Measurements from ENCODE around the gene HFE.
A peak's percentile ranks its signal among the peaks of the same experiment; 100 is the strongest.
"Not testable (repeated sequence)": the region's sequence is repeated elsewhere in the genome, so short reads cannot be mapped to it uniquely, and the experiment has no call there.

Gene HFE

DNA sequence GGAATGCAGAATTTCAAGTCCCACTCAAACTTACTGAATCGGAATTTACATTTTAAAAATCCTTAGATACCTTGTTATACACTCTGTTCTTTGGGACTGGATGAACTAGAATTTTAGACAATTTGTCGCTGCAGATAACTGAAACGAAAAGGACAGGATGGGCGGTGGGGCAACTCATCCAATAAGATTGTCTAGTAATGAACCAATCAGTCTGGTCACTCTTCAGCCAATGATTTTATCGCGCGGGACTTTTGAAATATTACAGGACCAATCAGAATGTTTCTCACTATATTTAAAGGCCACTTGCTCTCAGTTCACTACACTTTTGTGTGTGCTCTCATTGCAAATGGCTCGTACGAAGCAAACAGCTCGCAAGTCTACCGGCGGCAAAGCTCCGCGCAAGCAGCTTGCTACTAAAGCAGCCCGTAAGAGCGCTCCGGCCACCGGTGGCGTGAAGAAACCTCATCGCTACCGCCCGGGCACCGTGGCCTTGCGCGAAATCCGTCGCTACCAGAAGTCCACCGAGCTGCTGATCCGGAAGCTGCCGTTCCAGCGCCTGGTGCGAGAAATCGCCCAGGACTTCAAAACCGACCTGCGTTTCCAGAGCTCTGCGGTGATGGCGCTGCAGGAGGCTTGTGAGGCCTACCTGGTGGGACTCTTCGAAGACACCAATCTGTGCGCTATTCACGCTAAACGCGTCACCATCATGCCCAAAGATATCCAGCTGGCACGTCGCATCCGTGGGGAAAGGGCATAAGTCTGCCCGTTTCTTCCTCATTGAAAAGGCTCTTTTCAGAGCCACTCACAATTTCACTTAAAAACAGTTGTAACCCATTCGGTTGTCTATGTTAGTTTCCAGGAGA is 41.9 kb upstream of the HFE start:
- peak; percentile 97 for DNase-seq
- peak overlapping the region; percentile 75 for H3K27ac ChIP-seq
- TF ChIP-seq, protein P1, sequence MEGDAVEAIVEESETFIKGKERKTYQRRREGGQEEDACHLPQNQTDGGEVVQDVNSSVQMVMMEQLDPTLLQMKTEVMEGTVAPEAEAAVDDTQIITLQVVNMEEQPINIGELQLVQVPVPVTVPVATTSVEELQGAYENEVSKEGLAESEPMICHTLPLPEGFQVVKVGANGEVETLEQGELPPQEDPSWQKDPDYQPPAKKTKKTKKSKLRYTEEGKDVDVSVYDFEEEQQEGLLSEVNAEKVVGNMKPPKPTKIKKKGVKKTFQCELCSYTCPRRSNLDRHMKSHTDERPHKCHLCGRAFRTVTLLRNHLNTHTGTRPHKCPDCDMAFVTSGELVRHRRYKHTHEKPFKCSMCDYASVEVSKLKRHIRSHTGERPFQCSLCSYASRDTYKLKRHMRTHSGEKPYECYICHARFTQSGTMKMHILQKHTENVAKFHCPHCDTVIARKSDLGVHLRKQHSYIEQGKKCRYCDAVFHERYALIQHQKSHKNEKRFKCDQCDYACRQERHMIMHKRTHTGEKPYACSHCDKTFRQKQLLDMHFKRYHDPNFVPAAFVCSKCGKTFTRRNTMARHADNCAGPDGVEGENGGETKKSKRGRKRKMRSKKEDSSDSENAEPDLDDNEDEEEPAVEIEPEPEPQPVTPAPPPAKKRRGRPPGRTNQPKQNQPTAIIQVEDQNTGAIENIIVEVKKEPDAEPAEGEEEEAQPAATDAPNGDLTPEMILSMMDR (IDR thresholded peaks at IDR 0.05; ENCODE audit: low read depth, low read length, missing control alignments) = peak; percentile 45
- peak overlapping the region; percentile 65 for H3K4me3 ChIP-seq (ENCODE audit: low read depth, low read length)
- in situ Hi-C loops (cut with HindIII; ENCODE audit: low pct_ligation_motif_present, low sequenced_read_pairs) = no loop called here
- H3K36me3 ChIP-seq (replicated peaks) = no peaks in the 10 kb centered on the region
- no peaks in the 10 kb centered on the region for H3K27me3 ChIP-seq (replicated peaks)

DNA sequence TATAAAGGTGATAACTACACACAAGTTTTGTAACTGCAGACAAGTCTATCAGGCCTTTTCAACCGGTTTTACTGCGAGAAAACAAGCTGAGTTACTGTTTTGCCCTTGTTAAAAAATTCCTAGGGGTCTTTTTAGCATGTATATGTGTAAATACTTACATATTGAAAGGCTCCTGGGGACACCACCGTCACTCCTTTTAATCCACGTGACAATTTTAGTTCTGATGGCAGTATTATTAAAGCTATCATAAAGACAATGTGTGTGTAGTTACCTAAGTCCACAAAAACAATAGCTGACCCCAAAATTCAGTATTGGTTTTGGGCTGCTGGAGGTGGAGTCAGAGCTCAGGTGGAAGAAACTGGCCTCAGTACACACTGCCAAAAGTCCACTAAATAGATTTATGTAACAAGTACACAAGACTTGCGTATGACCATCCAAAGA is 41.3 kb upstream of the HFE start:
- peak overlapping the region; percentile 65 for H3K4me3 ChIP-seq (ENCODE audit: low read depth, low read length)
- in situ Hi-C loops (cut with HindIII; ENCODE audit: low pct_ligation_motif_present, low sequenced_read_pairs) = no loop called here
- H3K27ac ChIP-seq = peak overlapping the region; percentile 75
- DNase-seq = no peak
- H3K27me3 ChIP-seq (replicated peaks) = no peaks in the 10 kb centered on the region
- no peaks in the 10 kb centered on the region for H3K36me3 ChIP-seq (replicated peaks)
- TF ChIP-seq, protein P1 (IDR thresholded peaks at IDR 0.05; ENCODE audit: low read depth, low read length, missing control alignments) = no peak

DNA sequence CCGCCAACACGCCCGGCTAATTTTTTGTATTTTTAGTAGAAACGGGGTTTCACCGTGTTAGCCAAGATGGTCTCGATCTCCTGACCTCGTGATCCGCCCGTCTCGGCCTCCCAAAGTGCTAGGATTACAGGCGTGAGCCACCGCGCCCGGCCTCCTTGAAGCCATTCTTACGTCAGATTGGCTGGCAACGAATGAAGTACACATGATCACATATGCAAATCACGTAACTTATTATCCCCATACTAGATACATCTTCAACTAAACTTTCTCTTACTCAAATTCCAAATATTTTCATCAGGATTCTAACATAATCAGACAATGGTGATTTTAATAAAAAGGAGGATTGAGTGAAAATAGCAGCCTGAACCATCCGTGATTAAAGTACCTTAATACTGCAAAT is 39.9 kb upstream of the HFE start:
- H3K27me3 ChIP-seq (replicated peaks); H3K36me3 ChIP-seq (replicated peaks); DNase-seq; in situ Hi-C loops (cut with HindIII; ENCODE audit: low pct_ligation_motif_present, low sequenced_read_pairs); H3K4me3 ChIP-seq (ENCODE audit: low read depth, low read length); H3K27ac ChIP-seq: not testable (repeated sequence)

DNA sequence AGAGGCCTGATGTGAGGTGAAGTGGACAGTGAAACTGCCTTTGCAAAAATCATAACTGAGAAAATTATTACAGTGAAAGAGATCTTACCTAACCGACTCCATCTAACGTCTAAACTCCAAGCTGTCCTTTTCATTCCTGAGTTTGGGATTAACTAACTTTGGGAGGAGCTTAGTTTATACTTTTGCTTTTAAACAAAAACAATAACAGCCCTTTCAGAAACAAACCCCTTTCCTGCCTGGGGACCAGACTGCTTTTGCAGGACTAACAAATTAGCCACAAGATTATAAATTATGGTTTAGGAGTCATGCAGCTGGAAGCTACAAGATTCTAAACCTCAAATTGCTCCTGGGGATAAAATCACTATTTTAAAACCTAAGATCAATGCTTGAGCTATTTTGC is 38.6 kb upstream of the HFE start:
- H3K4me3 ChIP-seq (ENCODE audit: low read depth, low read length) = no peak overlapping the region
- no peaks in the 10 kb centered on the region for H3K36me3 ChIP-seq (replicated peaks)
- H3K27me3 ChIP-seq (replicated peaks) = no peaks in the 10 kb centered on the region
- no peak overlapping the region for H3K27ac ChIP-seq
- DNase-seq = no peak
- in situ Hi-C loops (cut with HindIII; ENCODE audit: low pct_ligation_motif_present, low sequenced_read_pairs) = no loop called here
- TF ChIP-seq, protein P1 (IDR thresholded peaks at IDR 0.05; ENCODE audit: low read depth, low read length, missing control alignments) = no peak

DNA sequence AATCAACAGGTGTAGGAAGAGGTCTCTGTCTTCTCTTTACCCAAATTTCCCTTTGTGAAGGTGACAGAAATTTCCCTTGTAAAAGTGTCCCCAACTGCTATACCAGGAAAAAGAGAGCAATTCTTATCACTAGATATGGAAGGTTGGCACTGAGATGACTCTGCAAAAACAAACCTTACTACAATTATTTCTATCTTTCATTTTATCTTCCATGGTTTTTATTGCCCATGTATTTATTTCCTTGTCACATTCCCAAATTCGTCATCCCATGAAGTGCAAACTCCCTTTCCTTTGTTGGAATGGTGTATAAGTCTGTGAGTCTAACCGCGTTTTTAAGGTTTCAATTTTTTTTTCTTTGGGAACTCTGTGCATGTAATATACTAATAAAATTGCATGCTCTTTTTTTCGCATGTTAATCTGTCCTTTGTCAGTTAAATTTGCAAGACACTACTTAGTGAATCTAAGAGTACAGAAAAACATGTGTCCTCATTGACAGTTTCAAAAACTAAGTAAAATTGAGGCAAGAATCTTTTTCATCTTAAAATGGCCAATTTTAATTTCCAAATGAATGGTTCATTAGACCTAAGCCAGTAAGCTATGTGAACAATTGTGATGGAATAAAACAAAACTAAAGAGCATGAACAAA is 35.4 kb upstream of the HFE start:
- Histone ChIP-seq H3K4me3 (ENCODE audit: low read depth, low read length) (no peak overlapping the region), H3K36me3 (replicated peaks) (no peaks in the 10 kb centered on the region), H3K27me3 (replicated peaks) (no peaks in the 10 kb centered on the region), H3K27ac (no peak overlapping the region)
- in situ Hi-C loops (cut with HindIII; ENCODE audit: low pct_ligation_motif_present, low sequenced_read_pairs) = no loop called here
- TF ChIP-seq, protein P1 (IDR thresholded peaks at IDR 0.05; ENCODE audit: low read depth, low read length, missing control alignments) = no peak
- no peak for DNase-seq

DNA sequence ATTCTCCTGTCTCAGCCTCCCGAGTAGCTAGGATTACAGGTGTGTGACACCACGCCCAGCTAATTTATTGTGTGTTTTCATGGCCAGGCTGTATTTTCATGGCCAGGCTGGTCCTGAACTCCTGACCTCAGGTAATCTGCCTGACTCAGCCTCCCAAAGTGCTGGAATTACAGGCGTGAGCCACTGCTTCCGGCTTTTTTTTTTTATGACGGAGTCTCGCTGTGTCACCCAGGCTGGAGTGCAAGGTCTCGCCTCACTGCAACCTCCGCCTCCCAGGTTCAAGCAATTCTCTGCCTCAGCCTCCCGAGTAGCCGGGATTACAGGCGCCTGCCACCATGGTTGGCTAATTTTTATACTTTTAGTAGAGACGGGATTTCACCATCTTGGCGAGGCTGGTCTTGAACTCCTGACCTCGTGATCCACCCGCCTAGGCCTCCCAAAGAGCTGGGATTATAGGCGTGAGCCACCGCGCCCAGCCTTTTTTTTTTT is 34.4 kb upstream of the HFE start:
- H3K4me3 ChIP-seq (ENCODE audit: low read depth, low read length); DNase-seq; H3K27me3 ChIP-seq (replicated peaks); H3K36me3 ChIP-seq (replicated peaks); in situ Hi-C loops (cut with HindIII; ENCODE audit: low pct_ligation_motif_present, low sequenced_read_pairs); H3K27ac ChIP-seq: not testable (repeated sequence)

All from brain microvascular endothelial cell (primary cell).